GM23338 (cell line): ENCODE measurements around the gene TRAF3.

Experiments
- CREB1 ChIP-seq: fragments of 250-450 bp; sonication (Bioruptor Pico); IDR thresholded peaks from 2 replicates; pipeline ENCODE4 v1.5.0; 2020; ENCODE audit warnings: low read depth, mild to moderate bottlenecking, moderate library complexity
- CTCF ChIP-seq, 2 experiments: fragments of 200-600 bp in 1 of 2; sonication (generic) in 1 of 2; conservative IDR thresholded peaks; 2 replicates each; pipeline versions ENCODE4 v1.5.1 to v1.6.1; 2016 to 2017; ENCODE audit warnings: antibody characterized with exemption in 2 of 2, low read depth in 2 of 2, mild to moderate bottlenecking in 2 of 2, moderate library complexity in 1 of 2
- ETS1 ChIP-seq: IDR thresholded peaks from 2 replicates; pipeline ENCODE4 v1.6.1; 2016; ENCODE audit warnings: antibody characterized with exemption
- EZH2 ChIP-seq: fragments of 200-600 bp; sonication (generic); IDR thresholded peaks from one replicate; pipeline ENCODE4 v1.8.0; 2017; ENCODE audit warnings: antibody characterized with exemption, mild to moderate bottlenecking, low read depth; ENCODE audit not compliant: unreplicated experiment
- EZH2phosphoT487 ChIP-seq: fragments of 200-600 bp; sonication (generic); IDR thresholded peaks from one replicate; pipeline ENCODE4 v1.8.1; 2018; ENCODE audit warnings: antibody characterized with exemption; ENCODE audit not compliant: unreplicated experiment
- JUNB ChIP-seq: IDR thresholded peaks from one replicate; pipeline ENCODE4 v1.6.1; 2016; ENCODE audit warnings: antibody characterized with exemption; ENCODE audit not compliant: unreplicated experiment
- NANOG ChIP-seq: IDR thresholded peaks from 2 replicates; pipeline ENCODE4 v1.6.1; 2016; ENCODE audit warnings: antibody characterized with exemption, borderline replicate concordance
- POLR2AphosphoS5 ChIP-seq: IDR thresholded peaks from 2 replicates; pipeline ENCODE4 v1.6.1; 2016; ENCODE audit warnings: antibody characterized with exemption, low read depth
- REST ChIP-seq: IDR thresholded peaks from one replicate; pipeline ENCODE4 v1.6.1; 2018; ENCODE audit warnings: antibody characterized with exemption; ENCODE audit not compliant: unreplicated experiment
- STAT1 ChIP-seq: IDR thresholded peaks from one replicate; pipeline ENCODE4 v1.6.1; 2016; ENCODE audit warnings: antibody characterized with exemption; ENCODE audit not compliant: unreplicated experiment
- ZNF114 ChIP-seq: fragments of 250-450 bp; sonication (Bioruptor Pico); IDR thresholded peaks from 2 replicates; pipeline ENCODE4 v1.5.0; 2020; ENCODE audit warnings: mild to moderate bottlenecking, moderate library complexity
- ZNF462 ChIP-seq: fragments of 250-450 bp; sonication (Bioruptor Pico); IDR thresholded peaks from 2 replicates; pipeline ENCODE4 v1.5.0; 2020; ENCODE audit warnings: mild to moderate bottlenecking, moderate library complexity

- TF ChIP-seq POLR2AphosphoS5 (no peak), EZH2phosphoT487 (no peak), CTCF (conservative IDR thresholded peaks at IDR 0.05; ENCODE audit: low read depth in 2 of 2) (no peak), CREB1 (CRISPR knock-in tag) (no peak), EZH2 (no peak), STAT1 (no peak), ZNF114 (CRISPR knock-in tag) (no peak), NANOG (no peak), REST (no peak), ETS1 (no peak), JUNB (no peak), ZNF462 (CRISPR knock-in tag) (no peak)
These were observed 121.7 kb downstream of the TRAF3 start for GRCh38 chr14:102898776-102899515.
